GM12878 (cell line): ENCODE results near the gene CHRM5. TPM values are rescaled to one million over a fixed set of nuclear protein-coding genes. Genes with fewer than 3 reads are reported as not detected.

ENCODE experiments used
- BHLHE40 ChIP-seq, 2 experiments: fragments of 450-650 bp in 1 of 2; IDR thresholded peaks; 2 replicates each; pipeline ENCODE4 v1.6.1; 2011 to 2017; ENCODE audit warnings: low read depth in 2 of 2, borderline replicate concordance in 1 of 2, improper control_type of control experiment in 1 of 2, low read length in 1 of 2, mild to moderate bottlenecking in 1 of 2
- CEBPB ChIP-seq, 2 experiments: fragments of 150-350 bp in 1 of 2; IDR thresholded peaks; 2 replicates each; pipeline ENCODE4 v1.6.1; 2012 to 2014; ENCODE audit warnings: low read depth in 2 of 2, low read length in 2 of 2, borderline replicate concordance in 1 of 2, inconsistent platforms in 1 of 2
- ESRRA ChIP-seq: IDR thresholded peaks from 2 replicates; pipeline ENCODE4 v1.6.1; 2012; ENCODE audit warnings: mild to moderate bottlenecking, low read length, improper control_type of control experiment
- FOXK2 ChIP-seq: fragments of 450-650 bp; IDR thresholded peaks from 2 replicates; pipeline ENCODE4 v1.6.1; 2017; ENCODE audit warnings: mild to moderate bottlenecking, moderate library complexity
- FOXM1 ChIP-seq: IDR thresholded peaks from 2 replicates; pipeline ENCODE4 v1.6.1; 2012; ENCODE audit warnings: low read depth, mild to moderate bottlenecking, inconsistent platforms, low read length, moderate library complexity
- GATAD2B ChIP-seq: fragments of 450-650 bp; conservative IDR thresholded peaks from 2 replicates; pipeline ENCODE4 v1.6.1; 2017; ENCODE audit warnings: low read depth, mild to moderate bottlenecking, moderate library complexity
- HCFC1 ChIP-seq: fragments of 150-350 bp; IDR thresholded peaks from 2 replicates; pipeline ENCODE4 v1.6.1; 2014; ENCODE audit warnings: low read length
- MYC ChIP-seq: IDR thresholded peaks from 2 replicates; pipeline ENCODE4 v1.6.1; 2011; ENCODE audit warnings: mild to moderate bottlenecking, low read length, moderate library complexity, inconsistent platforms; ENCODE audit not compliant: insufficient read depth, insufficient replicate concordance, insufficient read length, severe bottlenecking
- NFYA ChIP-seq: IDR thresholded peaks from 2 replicates; pipeline ENCODE4 v1.6.1; 2011; ENCODE audit warnings: low read depth, mild to moderate bottlenecking, low read length, improper control_type of control experiment, borderline replicate concordance
- PAX5 ChIP-seq: IDR thresholded peaks from 2 replicates; pipeline ENCODE4 v1.6.1; 2011; ENCODE audit warnings: low read depth, low read length, borderline replicate concordance
- PML ChIP-seq: IDR thresholded peaks from 2 replicates; pipeline ENCODE4 v1.6.1; 2012; ENCODE audit warnings: low read length, inconsistent platforms
- RFX5 ChIP-seq: IDR thresholded peaks from 2 replicates; pipeline ENCODE4 v1.6.1; 2011; ENCODE audit warnings: low read depth, low read length, improper control_type of control experiment
- SIN3A ChIP-seq: IDR thresholded peaks from 2 replicates; pipeline ENCODE4 v1.6.1; 2012; ENCODE audit warnings: low read depth, low read length, improper control_type of control experiment
- SPI1 ChIP-seq: IDR thresholded peaks from 2 replicates; pipeline ENCODE4 v1.6.1; 2011; ENCODE audit warnings: low read depth, mild to moderate bottlenecking, low read length, moderate library complexity, borderline replicate concordance; ENCODE audit not compliant: insufficient read depth
- TCF7 ChIP-seq: IDR thresholded peaks from 2 replicates; pipeline ENCODE4 v1.6.1; 2014; ENCODE audit warnings: antibody characterized with exemption, borderline replicate concordance
- ZNF24 ChIP-seq: fragments of 450-650 bp; IDR thresholded peaks from 2 replicates; pipeline ENCODE4 v1.6.1; 2017; ENCODE audit warnings: antibody characterized with exemption, mild to moderate bottlenecking
- ZZZ3 ChIP-seq: IDR thresholded peaks from 2 replicates; pipeline ENCODE4 v1.6.1; 2011; ENCODE audit warnings: low read depth; ENCODE audit not compliant: control insufficient read depth, insufficient read length
- polyA plus RNA-seq, 11 experiments: library from polyadenylated mRNA; depleted of rRNA in 4 of 11; unstranded in 6 of 11; stranded (reverse) in 5 of 11; fragments of >200 nt; fragmentation: Nextera tagmentation in 4 of 11; fragmentation: Illumina TruSeq in 1 of 11; extraction: Ambion mirVana in 4 of 11; extraction: Trizol in 1 of 11; gene quantifications; 1 replicate in 1 of 11; 2 replicates in 10 of 11; pipeline versions ENCODE4 v1.2.1 to v1.2.3, GENCODE V29; 2011 to 2016; ENCODE audit warnings: inconsistent platforms in 2 of 11, missing spikeins in 2 of 11, low read depth in 1 of 11
- total RNA-seq, 4 experiments: library from RNA; depleted of rRNA in 3 of 4; stranded (reverse); fragments of >200 nt in 3 of 4; fragmentation: Illumina TruSeq in 1 of 4; extraction: Trizol in 1 of 4; gene quantifications; 2 replicates each; pipeline versions ENCODE4 v1.2.1 to v1.2.3, GENCODE V29; 2013 to 2021
- TF ChIP-seq, protein P1 (sequence below): IDR thresholded peaks from 2 replicates; pipeline ENCODE4 v1.6.1; 2011; ENCODE audit warnings: low read depth, low read length, improper control_type of control experiment, borderline replicate concordance
- TF ChIP-seq, protein P2 (sequence below): fragments of 450-650 bp; IDR thresholded peaks from 2 replicates; pipeline ENCODE4 v1.6.1; 2018; ENCODE audit warnings: borderline replicate concordance, mild to moderate bottlenecking; ENCODE audit not compliant: partially characterized antibody
- TF ChIP-seq, protein P3 (sequence below): fragments of 450-650 bp; IDR thresholded peaks from 2 replicates; pipeline ENCODE4 v1.6.1; 2017; ENCODE audit warnings: mild to moderate bottlenecking
- TF ChIP-seq, protein P4 (sequence below): fragments of 450-650 bp; IDR thresholded peaks from 2 replicates; pipeline ENCODE4 v1.6.1; 2017; ENCODE audit warnings: antibody characterized with exemption, mild to moderate bottlenecking, moderate library complexity

CHRM5 gene
- total and polyA plus RNA-seq, 10 of the 15 experiments (the other 5 are each of a cell fraction or from before 2014, with no cell fraction given), result 0.01 to 0.10 (median 0.04) TPM; not detected in 6

DNA sequence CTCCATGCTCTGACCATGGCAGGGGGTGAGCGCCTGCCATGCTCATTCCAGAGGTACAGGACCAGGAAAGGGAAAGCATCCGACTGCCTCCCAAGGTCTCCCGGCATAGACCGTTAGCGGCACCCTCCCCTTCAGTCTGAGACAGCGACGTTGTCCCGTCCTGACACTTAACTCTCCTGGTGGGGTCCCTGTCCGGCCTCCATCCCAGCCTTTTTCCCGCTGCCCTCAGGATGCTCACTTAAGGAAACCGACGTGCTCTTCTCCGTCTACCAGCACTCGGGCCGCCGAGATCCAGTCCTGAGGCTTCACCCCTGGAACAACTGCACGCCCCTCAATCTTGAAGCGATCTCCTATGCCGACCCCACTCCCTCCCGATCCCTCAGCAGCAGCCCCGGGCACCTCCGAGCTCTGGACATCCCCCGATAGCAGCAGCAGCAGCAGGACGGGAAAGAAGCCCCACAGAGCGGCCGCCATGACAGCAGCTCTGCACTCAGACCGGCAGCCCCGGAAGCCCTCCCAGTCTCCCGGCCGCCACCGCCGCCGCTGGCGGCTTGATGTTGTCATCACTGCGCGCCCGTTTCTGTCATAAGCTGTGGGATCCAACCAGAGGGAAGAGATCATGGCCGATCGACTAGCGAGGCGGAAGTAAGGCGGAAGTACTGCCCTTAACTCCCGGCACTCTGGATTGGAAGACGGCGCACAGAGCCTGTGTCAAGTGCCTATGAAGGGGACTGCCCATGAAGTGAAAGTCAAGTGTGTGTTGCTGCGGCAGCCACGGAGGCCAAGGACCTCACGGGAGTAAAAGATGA is 133.3 kb downstream of the CHRM5 start, which contains the start of the genes EMC7 and PGBD4 (continued):
- TF ChIP-seq SIN3A (peak; percentile 91), BHLHE40 (IDR thresholded peaks at IDR 0.05; ENCODE audit: borderline replicate concordance in 1 of 2, low read depth in 2 of 2, low read length in 1 of 2) (peak; percentile 75 to 77), SPI1 (no peak), MYC (peak; percentile 37), GATAD2B (peak; percentile 42; the same call in 1 of the 2 replicates), FOXM1 (no peak), ZZZ3 (no peak), PML (peak; percentile 96), FOXK2 (peak; percentile 75), ESRRA (peak; percentile 79; the same call in 1 of the 2 replicates), TCF7 (no peak), NFYA (no peak), HCFC1 (peak; percentile 89), PAX5 (0 out of 2 replicates have a peak, but pooled peaks have one; percentile 33), RFX5 (peak; percentile 48; the same call in 1 of the 2 replicates), CEBPB (IDR thresholded peaks at IDR 0.05; ENCODE audit: borderline replicate concordance in 1 of 2, low read depth in 2 of 2, low read length in 2 of 2) (peak in 1 of 2 experiments; percentile 22; a peak in 1 of 4 replicates), ZNF24 (no peak)
- TF ChIP-seq, protein P1, sequence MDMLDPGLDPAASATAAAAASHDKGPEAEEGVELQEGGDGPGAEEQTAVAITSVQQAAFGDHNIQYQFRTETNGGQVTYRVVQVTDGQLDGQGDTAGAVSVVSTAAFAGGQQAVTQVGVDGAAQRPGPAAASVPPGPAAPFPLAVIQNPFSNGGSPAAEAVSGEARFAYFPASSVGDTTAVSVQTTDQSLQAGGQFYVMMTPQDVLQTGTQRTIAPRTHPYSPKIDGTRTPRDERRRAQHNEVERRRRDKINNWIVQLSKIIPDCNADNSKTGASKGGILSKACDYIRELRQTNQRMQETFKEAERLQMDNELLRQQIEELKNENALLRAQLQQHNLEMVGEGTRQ, result no peak; the same call in 1 of the 2 replicates
- TF ChIP-seq, protein P2, sequence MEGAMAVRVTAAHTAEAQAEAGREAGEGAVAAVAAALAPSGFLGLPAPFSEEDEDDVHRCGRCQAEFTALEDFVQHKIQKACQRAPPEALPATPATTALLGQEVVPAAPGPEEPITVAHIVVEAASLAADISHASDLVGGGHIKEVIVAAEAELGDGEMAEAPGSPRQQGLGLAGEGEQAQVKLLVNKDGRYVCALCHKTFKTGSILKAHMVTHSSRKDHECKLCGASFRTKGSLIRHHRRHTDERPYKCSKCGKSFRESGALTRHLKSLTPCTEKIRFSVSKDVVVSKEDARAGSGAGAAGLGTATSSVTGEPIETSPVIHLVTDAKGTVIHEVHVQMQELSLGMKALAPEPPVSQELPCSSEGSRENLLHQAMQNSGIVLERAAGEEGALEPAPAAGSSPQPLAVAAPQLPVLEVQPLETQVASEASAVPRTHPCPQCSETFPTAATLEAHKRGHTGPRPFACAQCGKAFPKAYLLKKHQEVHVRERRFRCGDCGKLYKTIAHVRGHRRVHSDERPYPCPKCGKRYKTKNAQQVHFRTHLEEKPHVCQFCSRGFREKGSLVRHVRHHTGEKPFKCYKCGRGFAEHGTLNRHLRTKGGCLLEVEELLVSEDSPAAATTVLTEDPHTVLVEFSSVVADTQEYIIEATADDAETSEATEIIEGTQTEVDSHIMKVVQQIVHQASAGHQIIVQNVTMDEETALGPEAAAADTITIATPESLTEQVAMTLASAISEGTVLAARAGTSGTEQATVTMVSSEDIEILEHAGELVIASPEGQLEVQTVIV, result peak; percentile 90
- TF ChIP-seq, protein P3, sequence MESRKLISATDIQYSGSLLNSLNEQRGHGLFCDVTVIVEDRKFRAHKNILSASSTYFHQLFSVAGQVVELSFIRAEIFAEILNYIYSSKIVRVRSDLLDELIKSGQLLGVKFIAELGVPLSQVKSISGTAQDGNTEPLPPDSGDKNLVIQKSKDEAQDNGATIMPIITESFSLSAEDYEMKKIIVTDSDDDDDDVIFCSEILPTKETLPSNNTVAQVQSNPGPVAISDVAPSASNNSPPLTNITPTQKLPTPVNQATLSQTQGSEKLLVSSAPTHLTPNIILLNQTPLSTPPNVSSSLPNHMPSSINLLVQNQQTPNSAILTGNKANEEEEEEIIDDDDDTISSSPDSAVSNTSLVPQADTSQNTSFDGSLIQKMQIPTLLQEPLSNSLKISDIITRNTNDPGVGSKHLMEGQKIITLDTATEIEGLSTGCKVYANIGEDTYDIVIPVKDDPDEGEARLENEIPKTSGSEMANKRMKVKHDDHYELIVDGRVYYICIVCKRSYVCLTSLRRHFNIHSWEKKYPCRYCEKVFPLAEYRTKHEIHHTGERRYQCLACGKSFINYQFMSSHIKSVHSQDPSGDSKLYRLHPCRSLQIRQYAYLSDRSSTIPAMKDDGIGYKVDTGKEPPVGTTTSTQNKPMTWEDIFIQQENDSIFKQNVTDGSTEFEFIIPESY, result no peak
- TF ChIP-seq, protein P4, sequence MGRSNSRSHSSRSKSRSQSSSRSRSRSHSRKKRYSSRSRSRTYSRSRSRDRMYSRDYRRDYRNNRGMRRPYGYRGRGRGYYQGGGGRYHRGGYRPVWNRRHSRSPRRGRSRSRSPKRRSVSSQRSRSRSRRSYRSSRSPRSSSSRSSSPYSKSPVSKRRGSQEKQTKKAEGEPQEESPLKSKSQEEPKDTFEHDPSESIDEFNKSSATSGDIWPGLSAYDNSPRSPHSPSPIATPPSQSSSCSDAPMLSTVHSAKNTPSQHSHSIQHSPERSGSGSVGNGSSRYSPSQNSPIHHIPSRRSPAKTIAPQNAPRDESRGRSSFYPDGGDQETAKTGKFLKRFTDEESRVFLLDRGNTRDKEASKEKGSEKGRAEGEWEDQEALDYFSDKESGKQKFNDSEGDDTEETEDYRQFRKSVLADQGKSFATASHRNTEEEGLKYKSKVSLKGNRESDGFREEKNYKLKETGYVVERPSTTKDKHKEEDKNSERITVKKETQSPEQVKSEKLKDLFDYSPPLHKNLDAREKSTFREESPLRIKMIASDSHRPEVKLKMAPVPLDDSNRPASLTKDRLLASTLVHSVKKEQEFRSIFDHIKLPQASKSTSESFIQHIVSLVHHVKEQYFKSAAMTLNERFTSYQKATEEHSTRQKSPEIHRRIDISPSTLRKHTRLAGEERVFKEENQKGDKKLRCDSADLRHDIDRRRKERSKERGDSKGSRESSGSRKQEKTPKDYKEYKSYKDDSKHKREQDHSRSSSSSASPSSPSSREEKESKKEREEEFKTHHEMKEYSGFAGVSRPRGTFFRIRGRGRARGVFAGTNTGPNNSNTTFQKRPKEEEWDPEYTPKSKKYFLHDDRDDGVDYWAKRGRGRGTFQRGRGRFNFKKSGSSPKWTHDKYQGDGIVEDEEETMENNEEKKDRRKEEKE, result no peak
